Rectal smooth muscle tissue (tissue), 1 donor: ENCODE data around the gene MICAL2.

Source experiments
- H3K27ac ChIP-seq: one replicate; pipeline ENCODE4 v1.7.0; 2013; ENCODE audit warnings: low read depth, low read length, inconsistent platforms
- H3K27me3 ChIP-seq: one replicate; pipeline ENCODE4 v1.7.0; 2013; ENCODE audit warnings: low read length; ENCODE audit not compliant: control insufficient read depth, insufficient read depth
- H3K36me3 ChIP-seq: one replicate; pipeline ENCODE4 v1.7.0; 2013; ENCODE audit warnings: low read length; ENCODE audit not compliant: control insufficient read depth, insufficient read depth
- H3K4me1 ChIP-seq: one replicate; pipeline ENCODE4 v1.7.0; 2013; ENCODE audit warnings: low read length; ENCODE audit not compliant: control insufficient read depth, insufficient read depth
- H3K4me3 ChIP-seq: one replicate; pipeline ENCODE4 v1.7.0; 2013; ENCODE audit warnings: low read length
- H3K9ac ChIP-seq: one replicate; pipeline ENCODE4 v1.7.0; 2013; ENCODE audit warnings: low read length

MICAL2 gene

DNA sequence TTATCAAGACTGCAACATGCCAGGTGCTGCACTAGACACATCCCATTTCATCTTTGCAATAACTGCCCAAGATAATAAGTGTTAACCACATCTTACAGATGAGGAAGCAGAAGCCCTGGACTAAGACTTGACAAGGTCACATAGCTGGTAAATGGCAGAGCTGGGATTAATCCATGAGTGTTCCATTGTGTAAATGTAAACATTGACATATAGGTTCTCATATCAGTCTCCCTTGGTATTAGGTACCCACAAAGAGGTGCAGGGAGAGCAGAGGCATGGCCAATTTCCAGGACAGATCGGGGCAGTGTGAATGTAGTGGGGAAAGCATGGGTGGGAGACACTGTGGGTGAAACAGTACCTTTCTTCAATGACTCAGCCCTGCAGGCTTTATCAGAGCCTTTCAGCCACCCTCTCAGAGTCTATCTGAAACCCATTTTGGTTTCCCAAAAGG, 17.9 kb downstream of the MICAL2 start:
- peaks cover 4% of the 10 kb centered on the region for H3K36me3 ChIP-seq
- no peak overlapping the region for H3K9ac ChIP-seq
- peaks cover 9% of the 10 kb centered on the region for H3K4me1 ChIP-seq
- H3K4me3 ChIP-seq, result no peak overlapping the region
- H3K27me3 ChIP-seq, result no peaks in the 10 kb centered on the region
- no peak overlapping the region for H3K27ac ChIP-seq

DNA sequence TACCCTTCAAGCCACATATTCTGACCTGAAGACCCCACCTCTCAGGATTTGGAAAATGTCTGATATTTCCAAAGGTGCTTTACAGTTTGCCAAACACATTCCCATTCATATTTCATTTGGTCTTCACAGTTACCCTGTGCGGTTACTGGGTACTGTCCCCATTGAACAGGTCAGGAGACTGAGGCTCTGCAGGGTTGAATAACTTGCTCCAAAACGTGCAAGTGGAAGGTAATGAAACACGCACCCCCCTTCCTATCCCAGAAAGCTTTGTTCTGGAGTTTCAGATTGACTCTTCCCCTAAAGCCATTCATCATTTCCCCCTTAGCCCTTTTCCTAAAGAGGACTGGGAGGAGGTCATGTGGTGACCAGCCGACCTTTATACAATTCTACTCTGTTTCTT, 18.8 kb downstream of the MICAL2 start:
- Histone ChIP-seq H3K27ac (no peak overlapping the region), H3K4me1 (peaks cover 9% of the 10 kb centered on the region), H3K9ac (no peak overlapping the region), H3K4me3 (no peak overlapping the region), H3K27me3 (no peaks in the 10 kb centered on the region), H3K36me3 (peaks cover 4% of the 10 kb centered on the region)

DNA sequence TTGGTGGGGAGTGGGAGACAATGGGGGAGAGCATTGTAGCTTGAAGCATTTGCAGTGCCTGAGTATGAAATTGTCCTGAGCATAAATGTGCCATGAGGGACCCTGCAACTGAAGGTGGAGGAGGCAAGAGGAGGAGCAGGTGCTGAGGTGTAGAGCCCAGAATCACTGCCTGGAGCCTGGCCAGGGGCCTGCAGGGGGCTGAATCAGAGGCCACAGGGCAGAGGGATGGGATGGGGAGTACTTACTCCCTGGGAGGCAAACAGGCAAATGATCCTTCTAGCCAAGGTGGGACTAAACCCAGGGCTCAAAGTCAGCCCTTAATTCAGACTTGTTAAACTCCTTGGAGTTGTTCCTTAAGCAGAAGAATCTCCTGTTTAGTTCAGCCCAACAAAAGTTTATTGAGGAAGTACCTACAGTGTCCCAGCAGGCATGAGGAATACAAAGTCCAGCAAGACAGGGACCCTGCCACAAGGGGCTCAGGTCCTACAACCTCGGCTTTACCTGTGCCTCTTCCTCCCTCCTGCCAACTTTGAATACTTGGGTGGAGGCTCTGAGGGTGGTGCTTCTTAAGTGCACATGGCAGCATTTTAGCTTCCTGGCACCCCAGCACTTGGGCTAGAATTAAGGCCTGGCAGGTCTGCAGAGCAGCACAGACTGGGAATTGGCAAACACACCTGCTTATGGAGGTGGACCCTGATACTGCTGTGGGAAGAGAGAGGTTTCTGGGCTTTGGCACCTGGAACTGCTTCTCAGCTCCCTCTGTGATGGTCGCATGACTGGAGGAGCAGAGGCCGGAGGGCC, 20.0 kb downstream of the MICAL2 start:
- Histone ChIP-seq H3K9ac (no peak overlapping the region), H3K4me3 (no peak overlapping the region), H3K27ac (no peak overlapping the region), H3K36me3 (peaks cover 4% of the 10 kb centered on the region), H3K27me3 (no peaks in the 10 kb centered on the region), H3K4me1 (peaks cover 9% of the 10 kb centered on the region)

DNA sequence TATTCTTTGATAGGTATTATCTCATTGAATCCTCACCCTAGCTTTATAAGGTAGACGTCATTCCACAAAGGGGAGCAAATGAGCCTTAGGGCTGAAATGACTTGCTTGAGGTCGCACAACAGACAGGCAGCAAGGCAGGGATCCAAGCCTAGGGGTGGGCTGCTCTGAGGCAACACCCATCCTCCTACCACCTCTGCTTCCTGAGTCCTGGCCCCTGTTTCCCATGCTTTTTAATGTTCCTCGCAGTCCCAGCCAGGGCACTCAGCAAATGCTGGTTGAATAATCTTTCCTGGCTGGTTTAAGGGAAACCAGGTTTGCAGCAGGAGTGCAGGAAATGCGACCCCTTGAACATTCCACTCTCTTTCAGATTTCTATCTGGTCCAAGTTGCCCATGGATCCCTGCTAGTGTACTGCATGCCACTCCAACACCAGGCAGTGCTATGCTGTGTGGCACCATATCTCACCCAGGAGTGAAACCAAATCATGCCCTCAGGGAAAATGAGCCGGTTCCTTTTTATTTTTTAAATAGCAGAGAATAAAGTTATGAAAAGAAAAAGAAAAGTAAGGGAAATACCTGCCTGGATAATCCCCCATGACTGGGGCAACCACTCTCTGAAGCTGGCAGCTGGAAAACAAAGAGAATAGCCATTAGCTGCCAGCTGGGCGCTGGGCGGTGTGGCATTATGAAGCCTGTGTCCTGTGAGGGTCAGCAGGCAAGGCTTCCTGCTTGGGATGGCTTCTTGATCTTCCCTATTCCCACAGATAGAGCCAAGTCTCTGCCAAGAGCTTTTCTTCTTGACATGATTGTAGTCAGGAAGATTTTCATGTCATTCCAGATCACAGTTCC, 21.8 kb downstream of the MICAL2 start:
- H3K9ac ChIP-seq, result no peak overlapping the region
- no peak overlapping the region for H3K4me3 ChIP-seq
- peaks cover 19% of the 10 kb centered on the region for H3K4me1 ChIP-seq
- no peaks in the 10 kb centered on the region for H3K27me3 ChIP-seq
- peaks cover 4% of the 10 kb centered on the region for H3K36me3 ChIP-seq
- no peak overlapping the region for H3K27ac ChIP-seq

DNA sequence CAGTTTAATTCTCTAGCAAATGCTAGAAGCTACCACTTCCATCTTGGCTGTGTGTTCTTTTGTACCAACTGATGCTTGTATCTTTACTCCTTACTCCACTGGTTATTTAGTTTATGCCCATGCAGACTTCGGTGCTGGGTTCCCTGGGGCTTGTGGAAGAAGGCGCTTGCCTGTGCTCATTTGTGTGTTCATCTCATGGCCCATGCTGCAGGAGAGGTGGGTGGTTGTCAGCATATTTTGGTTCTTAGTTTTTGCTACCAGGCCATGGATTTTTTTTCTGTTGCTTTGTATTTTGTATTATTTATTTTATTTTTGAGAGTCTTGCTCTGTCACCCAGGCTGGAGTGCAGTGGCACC, 22.4 kb downstream of the MICAL2 start:
- no peak overlapping the region for H3K27ac ChIP-seq
- H3K4me3 ChIP-seq, result no peak overlapping the region
- H3K9ac ChIP-seq, result no peak overlapping the region
- no peaks in the 10 kb centered on the region for H3K27me3 ChIP-seq
- H3K36me3 ChIP-seq, result peaks cover 4% of the 10 kb centered on the region
- peaks cover 25% of the 10 kb centered on the region for H3K4me1 ChIP-seq

DNA sequence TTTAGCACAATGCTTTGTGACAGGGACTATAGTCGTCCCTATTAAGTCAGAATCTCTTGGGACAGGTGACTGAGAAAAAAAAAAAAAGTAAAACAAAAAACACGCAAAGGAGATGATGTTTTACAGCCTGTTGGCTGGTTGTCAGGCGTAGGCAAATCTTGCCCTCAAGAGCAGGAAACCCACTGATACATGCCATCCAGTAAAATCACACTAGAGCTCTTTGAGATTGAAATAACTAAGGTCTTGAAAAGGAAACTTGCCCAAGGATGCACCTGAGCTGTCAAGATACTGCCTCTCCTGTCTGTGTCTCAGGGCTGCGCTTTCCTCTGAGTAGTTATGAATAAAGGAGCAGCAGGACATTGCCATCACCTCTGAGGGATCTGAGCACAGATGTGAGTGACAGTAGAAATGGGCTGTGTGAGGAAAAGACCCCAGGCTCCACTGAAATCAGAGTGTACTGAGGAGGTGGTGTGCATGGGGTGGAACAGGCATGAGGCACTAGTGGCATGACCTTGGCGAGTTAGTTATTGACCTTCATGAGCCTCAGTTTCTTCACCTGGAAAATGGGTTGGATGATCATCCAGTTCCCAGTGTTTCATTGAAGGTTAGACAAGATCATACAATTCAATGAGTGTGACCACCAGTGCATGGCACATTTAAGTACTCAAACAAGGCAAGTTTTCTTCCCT, 23.3 kb downstream of the MICAL2 start:
- Histone ChIP-seq H3K9ac (no peak overlapping the region), H3K27me3 (no peaks in the 10 kb centered on the region), H3K4me3 (no peak overlapping the region), H3K27ac (no peak overlapping the region), H3K36me3 (peaks cover 4% of the 10 kb centered on the region), H3K4me1 (peaks cover 34% of the 10 kb centered on the region)

DNA sequence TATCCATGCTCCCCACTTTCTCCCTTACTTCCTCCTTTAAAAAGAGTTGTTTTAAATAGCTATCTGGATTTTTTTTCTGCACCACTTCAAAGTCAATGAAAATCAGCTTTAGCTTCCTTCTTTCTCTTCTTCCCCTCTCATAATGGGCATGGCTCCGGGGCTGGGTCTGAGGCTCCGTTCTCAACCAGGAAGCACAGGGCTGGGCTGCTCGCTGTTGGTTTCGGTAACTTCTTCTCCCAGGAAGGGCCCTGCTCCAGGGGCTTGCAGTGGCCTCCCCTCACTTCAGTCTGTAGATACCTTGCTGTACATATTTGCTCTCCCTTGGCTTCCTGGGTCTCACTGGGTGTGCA, 23.8 kb downstream of the MICAL2 start:
- H3K9ac ChIP-seq, result no peak overlapping the region
- H3K27me3 ChIP-seq, result no peaks in the 10 kb centered on the region
- no peak overlapping the region for H3K4me3 ChIP-seq
- H3K27ac ChIP-seq, result no peak overlapping the region
- H3K36me3 ChIP-seq, result peaks cover 4% of the 10 kb centered on the region
- H3K4me1 ChIP-seq, result peaks cover 39% of the 10 kb centered on the region

DNA sequence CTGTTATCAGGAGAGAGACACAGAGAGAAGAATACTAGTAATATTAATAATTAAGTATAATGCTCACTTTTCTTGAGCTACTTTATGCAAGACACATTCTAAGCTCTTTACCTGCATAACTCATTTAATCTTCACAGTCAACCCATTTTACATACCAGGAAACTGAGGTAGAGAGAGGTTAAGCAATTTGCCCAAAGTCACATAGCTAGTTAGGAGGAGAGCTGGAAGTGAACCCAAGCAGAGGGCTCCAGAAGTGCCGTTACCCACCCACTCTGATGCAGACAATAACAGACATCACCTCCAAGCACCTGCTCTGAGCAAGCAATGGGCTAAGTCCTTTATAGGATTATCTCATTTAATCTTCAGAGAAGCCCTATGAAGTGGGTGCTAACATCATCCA, 24.8 kb downstream of the MICAL2 start:
- H3K9ac ChIP-seq, result no peak overlapping the region
- H3K27ac ChIP-seq, result peak overlapping the region; percentile 95
- H3K4me1 ChIP-seq, result peaks cover 46% of the 10 kb centered on the region
- peaks cover 4% of the 10 kb centered on the region for H3K36me3 ChIP-seq
- no peak overlapping the region for H3K4me3 ChIP-seq
- no peaks in the 10 kb centered on the region for H3K27me3 ChIP-seq

DNA sequence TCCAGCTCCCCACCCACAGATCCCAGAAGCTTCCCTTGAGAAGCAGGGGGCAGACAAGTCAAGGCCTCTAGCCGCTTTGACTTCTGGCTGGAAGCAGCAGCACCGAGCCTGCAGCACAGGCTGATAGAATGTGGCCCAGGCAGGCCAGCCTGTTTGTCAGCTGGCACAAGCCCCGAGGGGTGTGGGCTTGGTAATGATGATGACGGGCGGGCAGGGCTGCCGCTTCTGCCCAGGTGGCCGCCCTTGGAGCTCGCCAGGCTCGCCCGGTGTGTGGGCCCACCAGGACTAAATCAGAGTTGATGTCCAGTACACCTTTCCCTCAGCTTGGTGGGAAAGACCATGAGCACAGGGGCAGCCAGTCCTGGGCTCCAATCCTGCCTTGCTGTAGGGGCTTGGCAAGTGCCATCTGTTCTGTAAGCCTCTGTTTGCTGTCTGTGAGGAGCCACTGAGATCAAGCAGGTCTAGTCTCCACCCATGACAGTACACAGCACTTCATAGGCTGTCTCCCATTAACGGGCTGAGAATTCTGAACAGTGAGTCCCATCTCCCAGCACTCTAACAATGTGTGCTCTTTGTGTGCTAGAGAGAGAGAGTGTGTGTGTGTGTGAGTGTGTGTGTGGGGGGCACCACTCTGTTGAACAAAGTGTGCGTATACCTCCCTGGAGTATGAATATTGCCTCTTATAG, 26.8 kb downstream of the MICAL2 start:
- H3K4me3 ChIP-seq, result no peak overlapping the region
- no peaks in the 10 kb centered on the region for H3K36me3 ChIP-seq
- H3K27ac ChIP-seq, result peak overlapping the region; percentile 95
- H3K27me3 ChIP-seq, result no peaks in the 10 kb centered on the region
- no peak overlapping the region for H3K9ac ChIP-seq
- H3K4me1 ChIP-seq, result peaks cover 60% of the 10 kb centered on the region

DNA sequence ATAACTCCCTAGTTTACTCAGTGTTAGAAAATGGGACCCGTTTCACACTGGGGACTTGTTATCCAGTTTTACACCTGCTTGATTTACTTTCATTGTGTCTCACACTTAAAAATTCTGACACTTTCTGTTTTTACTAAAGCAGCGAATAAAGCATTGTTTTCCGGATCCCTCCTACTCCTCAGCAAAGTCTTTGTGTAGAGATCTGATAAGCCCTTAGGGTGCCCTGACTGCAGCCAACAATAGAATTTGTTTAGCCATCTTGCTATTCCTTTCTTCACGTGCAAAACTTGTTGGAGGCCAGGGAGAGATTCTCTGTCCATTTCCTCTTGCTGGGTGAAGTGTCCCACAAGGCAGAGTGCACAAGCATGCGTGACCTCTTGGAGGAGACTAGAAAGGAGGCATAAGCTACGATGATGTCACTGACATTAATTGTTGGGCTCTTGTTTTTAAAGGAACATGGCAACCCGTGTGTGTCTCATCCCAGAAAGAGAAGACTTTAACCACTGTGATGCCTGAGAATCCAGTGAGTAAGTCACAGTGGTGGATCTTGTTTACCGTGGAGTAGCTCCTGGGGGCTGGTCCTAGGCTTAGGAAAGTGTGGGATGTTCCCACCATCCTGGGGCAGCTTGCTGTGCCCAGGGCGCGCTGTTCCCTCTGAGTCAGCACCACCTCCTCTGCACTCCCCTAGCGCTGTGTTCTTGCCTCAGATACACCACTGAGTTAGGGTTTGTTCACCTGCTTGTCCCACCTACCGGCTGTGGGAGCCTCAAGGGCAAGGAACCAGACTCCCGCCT, 27.7 kb downstream of the MICAL2 start:
- Histone ChIP-seq H3K27ac (peak overlapping the region; percentile 95), H3K9ac (no peak overlapping the region), H3K36me3 (no peaks in the 10 kb centered on the region), H3K4me1 (peaks cover 67% of the 10 kb centered on the region), H3K4me3 (no peak overlapping the region), H3K27me3 (no peaks in the 10 kb centered on the region)

DNA sequence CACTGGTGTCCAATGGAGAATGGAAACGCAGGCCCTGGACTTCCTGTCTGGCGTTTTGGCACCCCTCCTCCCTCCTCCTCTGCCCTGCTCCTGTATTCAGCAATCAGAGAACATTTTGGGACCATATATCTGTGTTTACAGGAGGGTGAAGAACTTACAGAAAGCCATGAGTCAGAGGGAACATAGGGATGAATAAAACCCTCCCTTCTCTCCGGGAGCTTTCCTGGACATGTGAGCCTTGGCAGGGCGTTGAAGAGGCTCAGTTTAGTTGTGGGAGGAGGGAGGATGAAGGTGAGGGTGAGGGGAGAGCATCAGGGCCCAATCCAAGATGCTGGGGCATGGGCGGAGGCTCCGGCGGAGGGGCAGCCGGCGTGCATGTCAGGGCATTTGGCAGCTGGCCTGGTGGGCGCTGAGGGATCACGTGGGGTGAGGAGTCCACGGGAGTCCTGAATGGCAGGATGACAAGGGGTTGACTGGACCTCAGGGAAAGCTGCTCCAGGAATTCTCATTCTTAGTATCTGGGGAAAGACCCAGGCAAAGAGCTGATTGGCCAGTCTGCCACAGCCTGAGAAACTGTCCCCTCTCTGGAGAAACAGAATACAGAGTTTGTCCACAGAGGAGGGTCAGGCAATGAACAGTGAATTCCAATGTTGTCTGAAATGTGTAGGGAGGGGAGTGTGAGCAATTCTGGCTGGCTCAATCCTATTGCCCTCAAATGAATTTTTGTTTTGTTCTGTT, 28.9 kb downstream of the MICAL2 start:
- H3K27me3 ChIP-seq, result no peaks in the 10 kb centered on the region
- H3K36me3 ChIP-seq, result no peaks in the 10 kb centered on the region
- no peak overlapping the region for H3K9ac ChIP-seq
- no peak overlapping the region for H3K4me3 ChIP-seq
- H3K4me1 ChIP-seq, result peaks cover 68% of the 10 kb centered on the region
- H3K27ac ChIP-seq, result peak overlapping the region; percentile 95
